K562 (cell line): Measurements from ENCODE around the gene PARD3. TPM values are rescaled to one million over a fixed set of nuclear protein-coding genes. Genes with fewer than 3 reads are reported as not detected.
"Not testable (repeated sequence)": the region's sequence is repeated elsewhere in the genome, so short reads cannot be mapped to it uniquely, and the experiment has no call there.

ENCODE experiments used
- ATAC-seq: fragments of 200-7000 bp; cut with Tn5 transposase; 3 replicates; pipeline ENCODE4 v1.9.1; 2020; ENCODE audit warnings: moderate library complexity
- BruUV-seq: library from RNA; stranded (reverse); fragments of 400-500 nt; replicated peaks from 2 replicates; lab custom pipeline; 2021; lab: Mats Ljungman, UMichigan
- CTCF ChIA-PET: fragments of 300-600 bp; formaldehyde crosslinking; extraction: SDS; loops from one replicate; lab custom pipeline; 2021; ENCODE audit warnings: low intra/inter-chr PET ratio; lab: Yijun Ruan, JAX
- POLR2A ChIA-PET: fragments of 300-600, 350-650 bp; sonication (Branson Sonifier 250); formaldehyde crosslinking; extraction: SDS; loops from one replicate; lab custom pipeline; 2021; ENCODE audit warnings: antibody characterized with exemption, inconsistent platforms; lab: Yijun Ruan, JAX
- DNase-seq, 4 experiments: peaks; one replicate each; pipeline versions ENCODE4 v3.0.0 to v3.0.0-alpha.2; 2011 to 2018; ENCODE audit warnings: low spot score in 3 of 4, mixed read lengths in 3 of 4; ENCODE audit errors: extremely low read depth in 1 of 4
- FAIRE-seq: peaks from 2 replicates; lab custom pipeline; 2011; peaks lifted over from hg19 to GRCh38; lab: Jason Lieb, UNC
- H2AFZ ChIP-seq: 2 replicates; pipeline ENCODE4 v1.6.0; 2011; ENCODE audit warnings: low read depth, low read length, control low read depth, inconsistent platforms
- H3K27ac ChIP-seq: fragments of 200-600 bp; 3 replicates; pipeline ENCODE4 v1.8.0; 2011; ENCODE audit warnings: low read depth, mild to moderate bottlenecking, control low read depth, inconsistent platforms, low read length, moderate library complexity, mixed read lengths; ENCODE audit errors: extremely low read depth
- H3K27me3 ChIP-seq, 2 experiments: fragments of 300-600 bp in 1 of 2; 2 replicates in 1 of 2; 3 replicates in 1 of 2; pipeline versions ENCODE4 v1.6.0 to v1.8.0; 2011; ENCODE audit warnings: inconsistent platforms in 2 of 2, low read length in 2 of 2, mild to moderate bottlenecking in 1 of 2, mixed read lengths in 1 of 2, moderate library complexity in 1 of 2; ENCODE audit not compliant: control insufficient read depth in 2 of 2, insufficient read depth in 2 of 2
- H3K36me3 ChIP-seq: fragments of 300-600 bp; 3 replicates; pipeline ENCODE4 v1.8.0; 2011; ENCODE audit warnings: mild to moderate bottlenecking, low read length, inconsistent platforms; ENCODE audit not compliant: control insufficient read depth, insufficient read depth
- H3K4me1 ChIP-seq, 2 experiments: fragments of 200-600 bp in 1 of 2; replicated peaks in 1 of 2; 2 replicates in 1 of 2; 3 replicates in 1 of 2; pipeline versions ENCODE4 v1.5.1 to v1.8.0; 2011; ENCODE audit warnings: inconsistent platforms in 2 of 2, low read length in 2 of 2, mild to moderate bottlenecking in 1 of 2, mixed read lengths in 1 of 2, moderate library complexity in 1 of 2; ENCODE audit not compliant: control insufficient read depth in 2 of 2, insufficient read depth in 2 of 2
- H3K4me2 ChIP-seq: 2 replicates; pipeline ENCODE4 v1.6.1; 2011; ENCODE audit warnings: low read length, control low read depth, inconsistent platforms, mixed read lengths; ENCODE audit not compliant: insufficient read depth
- H3K4me3 ChIP-seq: fragments of 200-600 bp; sonication (generic), shearing (Covaris generic); 2 replicates; pipeline ENCODE4 v1.5.1; 2016; ENCODE audit warnings: control low read depth, inconsistent platforms
- H3K79me2 ChIP-seq: fragments of 200-600 bp; 3 replicates; pipeline ENCODE4 v1.8.0; 2011; ENCODE audit warnings: low read length, inconsistent platforms; ENCODE audit not compliant: control insufficient read depth, insufficient read depth
- H3K9ac ChIP-seq, 2 experiments: 2 replicates each; pipeline versions ENCODE4 v1.6.0 to v1.6.1; 2011; ENCODE audit warnings: low read depth in 2 of 2, low read length in 2 of 2, control low read depth in 1 of 2, inconsistent platforms in 1 of 2, mild to moderate bottlenecking in 1 of 2, mixed read lengths in 1 of 2; ENCODE audit not compliant: insufficient read depth in 1 of 2
- H3K9me1 ChIP-seq: one replicate; pipeline ENCODE4 v1.6.0; 2011; ENCODE audit warnings: inconsistent platforms, mild to moderate bottlenecking, low read length, moderate library complexity; ENCODE audit not compliant: control insufficient read depth, insufficient read depth
- H3K9me3 ChIP-seq: replicated peaks from 2 replicates; pipeline ENCODE4 v1.5.1; 2011; ENCODE audit warnings: low read depth, low read length, inconsistent platforms; ENCODE audit not compliant: control insufficient read depth, insufficient read depth
- H4K20me1 ChIP-seq: replicated peaks from 2 replicates; pipeline ENCODE4 v1.6.1; 2011; ENCODE audit warnings: low read length, inconsistent platforms, mixed read lengths; ENCODE audit not compliant: control insufficient read depth, insufficient read depth
- RREB1 ChIP-seq: fragments of 250-450 bp; sonication (Bioruptor Pico); IDR thresholded peaks from 2 replicates; pipeline ENCODE4 v1.4.0; 2020
- ZFX ChIP-seq: sonication (generic); formaldehyde crosslinking; IDR thresholded peaks from 2 replicates; pipeline ENCODE4 v1.8.0; 2022; ENCODE audit warnings: mild to moderate bottlenecking, missing genetic modification reagents, moderate library complexity
- WGBS: fragments of 100-300 bp; shearing (Covaris generic); methylation state at CpG from one replicate; pipeline ENCODE4 v1.1.6; 2016; ENCODE audit warnings: low coverage, mixed read lengths; ENCODE audit not compliant: insufficient coverage; ENCODE audit errors: missing lambda C conversion rate; 5-methylcytosine and 5-hydroxymethylcytosine counted together
- in situ Hi-C: fragments of 300-500 bp; cut with MboI; formaldehyde crosslinking; loops from 4 replicates; pipeline ENCODE4 v1.15.0; 2018; ENCODE audit warnings: inconsistent platforms, mixed read lengths
- intact Hi-C: fragments of 100-400 bp; cut with micrococcal nuclease; formaldehyde crosslinking; loops from 2 replicates; pipeline ENCODE4 v1.14.2; 2022
- polyA plus RNA-seq, 8 experiments: library from polyadenylated mRNA; depleted of rRNA in 4 of 8; stranded (reverse) in 5 of 8; unstranded in 3 of 8; fragments of >200 nt; fragmentation: Nextera tagmentation in 2 of 8; fragmentation: Illumina TruSeq in 1 of 8; extraction: Ambion mirVana in 2 of 8; extraction: Trizol in 1 of 8; gene quantifications; 2 replicates each; pipeline versions ENCODE4 v1.2.1 to v1.2.3, GENCODE V29; 2011 to 2014; ENCODE audit warnings: inconsistent platforms in 1 of 8, missing spikeins in 1 of 8
- total RNA-seq, 7 experiments: library from RNA; depleted of rRNA in 6 of 7; stranded (reverse); fragments of >200 nt in 6 of 7; fragmentation: Illumina TruSeq in 2 of 7; extraction: Trizol in 2 of 7; gene quantifications; 2 replicates each; pipeline versions ENCODE4 v1.2.1 to v1.2.3, GENCODE V29; 2011 to 2021; ENCODE audit warnings: low replicate concordance in 1 of 7

Gene PARD3
- total and polyA plus RNA-seq, 9 of the 15 experiments (the other 6 are each of a cell fraction or from before 2014, with no cell fraction given): 2.7 to 11.7 (median 7.7) TPM

GRCh38 chr10:34074051-34074450 is 741.0 kb downstream of the PARD3 start (continued):
- no peak for TF ChIP-seq RREB1 (CRISPR knock-in tag)
- no peak for TF ChIP-seq ZFX

- H3K9me1 ChIP-seq, H3K4me1 ChIP-seq, FAIRE-seq, H4K20me1 ChIP-seq, H3K36me3 ChIP-seq, H3K9ac ChIP-seq, in situ Hi-C loops, intact Hi-C loops, DNase-seq, CTCF ChIA-PET, H3K27me3 ChIP-seq, H3K9me3 ChIP-seq, H3K4me2 ChIP-seq, ATAC-seq, BruUV-seq, H2AFZ ChIP-seq, H3K79me2 ChIP-seq, H3K4me3 ChIP-seq, H3K27ac ChIP-seq: not testable (repeated sequence)
- WGBS: 0% methylated on average over 6 of the region's 6 CpGs
- POLR2A ChIA-PET: interaction anchor here (0.6 kb wide), 1 partner anchor 702 kb away, joined by 4 read pairs; no protein-coding TSS in a partner anchor
Observed at GRCh38 chr10:34067741-34068140, 747.4 kb downstream of the PARD3 start.
